ENCODE results near the gene VAMP2. TPM values are rescaled to one million over a fixed set of nuclear protein-coding genes. Genes with fewer than 3 reads are reported as not detected.

The VAMP2 gene
- total and polyA plus RNA-seq, 9 of the 15 experiments (the other 6 are each of a cell fraction or from before 2014, with no cell fraction given), result 2.3 to 31.8 (median 6.0) TPM

DNA sequence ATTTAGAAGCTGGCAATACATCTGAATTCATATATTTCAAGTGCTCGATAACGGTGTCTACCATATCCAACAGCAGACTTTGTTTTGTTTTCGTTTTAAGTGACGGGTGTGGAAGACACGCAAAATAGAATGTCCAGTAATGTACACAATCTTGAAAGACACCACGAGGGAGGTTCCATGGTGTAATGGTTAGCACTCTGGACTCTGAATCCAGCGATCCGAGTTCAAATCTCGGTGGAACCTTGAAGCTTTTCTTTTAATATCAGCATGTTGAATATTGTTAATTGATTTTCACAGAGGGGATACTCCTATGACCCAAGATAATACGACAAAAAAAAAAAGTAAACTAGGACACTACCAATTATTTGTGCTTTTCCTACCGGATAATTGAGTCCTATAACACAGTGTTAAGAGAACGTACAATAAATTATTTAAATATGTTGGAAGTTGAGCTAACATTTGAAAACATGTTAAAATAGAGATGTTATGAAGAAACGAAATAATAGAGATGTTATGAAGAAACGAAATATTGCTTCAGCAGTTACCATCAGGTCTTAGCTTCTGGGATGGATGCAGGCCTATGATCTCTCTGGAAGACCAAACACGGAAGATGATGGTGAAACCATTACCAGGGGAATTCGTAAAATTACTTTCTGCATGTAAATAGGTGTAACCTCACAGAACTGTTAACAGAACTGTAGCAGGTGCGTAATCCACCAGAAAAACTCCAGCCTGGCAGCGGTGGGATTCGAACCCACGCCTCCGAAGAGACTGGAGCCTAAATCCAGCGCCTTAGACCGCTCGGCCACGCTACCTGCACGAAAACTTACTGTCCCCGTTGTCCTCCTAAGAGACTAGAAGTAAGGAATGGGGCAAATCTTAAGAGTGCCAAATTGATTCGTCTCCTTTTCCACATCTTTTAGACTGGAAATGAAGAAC is 42.9 kb downstream of the VAMP2 start (continued):
- TF ChIP-seq, protein P1, sequence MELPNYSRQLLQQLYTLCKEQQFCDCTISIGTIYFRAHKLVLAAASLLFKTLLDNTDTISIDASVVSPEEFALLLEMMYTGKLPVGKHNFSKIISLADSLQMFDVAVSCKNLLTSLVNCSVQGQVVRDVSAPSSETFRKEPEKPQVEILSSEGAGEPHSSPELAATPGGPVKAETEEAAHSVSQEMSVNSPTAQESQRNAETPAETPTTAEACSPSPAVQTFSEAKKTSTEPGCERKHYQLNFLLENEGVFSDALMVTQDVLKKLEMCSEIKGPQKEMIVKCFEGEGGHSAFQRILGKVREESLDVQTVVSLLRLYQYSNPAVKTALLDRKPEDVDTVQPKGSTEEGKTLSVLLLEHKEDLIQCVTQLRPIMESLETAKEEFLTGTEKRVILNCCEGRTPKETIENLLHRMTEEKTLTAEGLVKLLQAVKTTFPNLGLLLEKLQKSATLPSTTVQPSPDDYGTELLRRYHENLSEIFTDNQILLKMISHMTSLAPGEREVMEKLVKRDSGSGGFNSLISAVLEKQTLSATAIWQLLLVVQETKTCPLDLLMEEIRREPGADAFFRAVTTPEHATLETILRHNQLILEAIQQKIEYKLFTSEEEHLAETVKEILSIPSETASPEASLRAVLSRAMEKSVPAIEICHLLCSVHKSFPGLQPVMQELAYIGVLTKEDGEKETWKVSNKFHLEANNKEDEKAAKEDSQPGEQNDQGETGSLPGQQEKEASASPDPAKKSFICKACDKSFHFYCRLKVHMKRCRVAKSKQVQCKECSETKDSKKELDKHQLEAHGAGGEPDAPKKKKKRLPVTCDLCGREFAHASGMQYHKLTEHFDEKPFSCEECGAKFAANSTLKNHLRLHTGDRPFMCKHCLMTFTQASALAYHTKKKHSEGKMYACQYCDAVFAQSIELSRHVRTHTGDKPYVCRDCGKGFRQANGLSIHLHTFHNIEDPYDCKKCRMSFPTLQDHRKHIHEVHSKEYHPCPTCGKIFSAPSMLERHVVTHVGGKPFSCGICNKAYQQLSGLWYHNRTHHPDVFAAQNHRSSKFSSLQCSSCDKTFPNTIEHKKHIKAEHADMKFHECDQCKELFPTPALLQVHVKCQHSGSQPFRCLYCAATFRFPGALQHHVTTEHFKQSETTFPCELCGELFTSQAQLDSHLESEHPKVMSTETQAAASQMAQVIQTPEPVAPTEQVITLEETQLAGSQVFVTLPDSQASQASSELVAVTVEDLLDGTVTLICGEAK (IDR thresholded peaks at IDR 0.05), result peak; percentile 80
- TF ChIP-seq, protein P1 (CRISPR knock-in tag; IDR thresholded peaks at IDR 0.05), result no peak
- TF ChIP-seq CEBPB (tag; IDR thresholded peaks at IDR 0.05) (peak; percentile 65), ZNF764 (CRISPR knock-in tag; IDR thresholded peaks at IDR 0.05; ENCODE audit: low read depth) (no peak), FOXJ2 (tag; IDR thresholded peaks at IDR 0.05) (peak; percentile 65; the same call in 1 of the 2 replicates), ZNF197 (CRISPR knock-in tag; IDR thresholded peaks at IDR 0.05; ENCODE audit: low read depth) (0 out of 2 replicates have a peak, but pooled peaks have one; percentile 58), MAFK (IDR thresholded peaks at IDR 0.05; ENCODE audit: low read length) (peak; percentile 16; the same call in 1 of the 2 replicates)
- TF ChIP-seq, protein P2, sequence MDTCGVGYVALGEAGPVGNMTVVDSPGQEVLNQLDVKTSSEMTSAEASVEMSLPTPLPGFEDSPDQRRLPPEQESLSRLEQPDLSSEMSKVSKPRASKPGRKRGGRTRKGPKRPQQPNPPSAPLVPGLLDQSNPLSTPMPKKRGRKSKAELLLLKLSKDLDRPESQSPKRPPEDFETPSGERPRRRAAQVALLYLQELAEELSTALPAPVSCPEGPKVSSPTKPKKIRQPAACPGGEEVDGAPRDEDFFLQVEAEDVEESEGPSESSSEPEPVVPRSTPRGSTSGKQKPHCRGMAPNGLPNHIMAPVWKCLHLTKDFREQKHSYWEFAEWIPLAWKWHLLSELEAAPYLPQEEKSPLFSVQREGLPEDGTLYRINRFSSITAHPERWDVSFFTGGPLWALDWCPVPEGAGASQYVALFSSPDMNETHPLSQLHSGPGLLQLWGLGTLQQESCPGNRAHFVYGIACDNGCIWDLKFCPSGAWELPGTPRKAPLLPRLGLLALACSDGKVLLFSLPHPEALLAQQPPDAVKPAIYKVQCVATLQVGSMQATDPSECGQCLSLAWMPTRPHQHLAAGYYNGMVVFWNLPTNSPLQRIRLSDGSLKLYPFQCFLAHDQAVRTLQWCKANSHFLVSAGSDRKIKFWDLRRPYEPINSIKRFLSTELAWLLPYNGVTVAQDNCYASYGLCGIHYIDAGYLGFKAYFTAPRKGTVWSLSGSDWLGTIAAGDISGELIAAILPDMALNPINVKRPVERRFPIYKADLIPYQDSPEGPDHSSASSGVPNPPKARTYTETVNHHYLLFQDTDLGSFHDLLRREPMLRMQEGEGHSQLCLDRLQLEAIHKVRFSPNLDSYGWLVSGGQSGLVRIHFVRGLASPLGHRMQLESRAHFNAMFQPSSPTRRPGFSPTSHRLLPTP (IDR thresholded peaks at IDR 0.05; ENCODE audit: borderline replicate concordance, extremely low read depth, insufficient read length), result peak; percentile 95
- TF ChIP-seq, protein P3, sequence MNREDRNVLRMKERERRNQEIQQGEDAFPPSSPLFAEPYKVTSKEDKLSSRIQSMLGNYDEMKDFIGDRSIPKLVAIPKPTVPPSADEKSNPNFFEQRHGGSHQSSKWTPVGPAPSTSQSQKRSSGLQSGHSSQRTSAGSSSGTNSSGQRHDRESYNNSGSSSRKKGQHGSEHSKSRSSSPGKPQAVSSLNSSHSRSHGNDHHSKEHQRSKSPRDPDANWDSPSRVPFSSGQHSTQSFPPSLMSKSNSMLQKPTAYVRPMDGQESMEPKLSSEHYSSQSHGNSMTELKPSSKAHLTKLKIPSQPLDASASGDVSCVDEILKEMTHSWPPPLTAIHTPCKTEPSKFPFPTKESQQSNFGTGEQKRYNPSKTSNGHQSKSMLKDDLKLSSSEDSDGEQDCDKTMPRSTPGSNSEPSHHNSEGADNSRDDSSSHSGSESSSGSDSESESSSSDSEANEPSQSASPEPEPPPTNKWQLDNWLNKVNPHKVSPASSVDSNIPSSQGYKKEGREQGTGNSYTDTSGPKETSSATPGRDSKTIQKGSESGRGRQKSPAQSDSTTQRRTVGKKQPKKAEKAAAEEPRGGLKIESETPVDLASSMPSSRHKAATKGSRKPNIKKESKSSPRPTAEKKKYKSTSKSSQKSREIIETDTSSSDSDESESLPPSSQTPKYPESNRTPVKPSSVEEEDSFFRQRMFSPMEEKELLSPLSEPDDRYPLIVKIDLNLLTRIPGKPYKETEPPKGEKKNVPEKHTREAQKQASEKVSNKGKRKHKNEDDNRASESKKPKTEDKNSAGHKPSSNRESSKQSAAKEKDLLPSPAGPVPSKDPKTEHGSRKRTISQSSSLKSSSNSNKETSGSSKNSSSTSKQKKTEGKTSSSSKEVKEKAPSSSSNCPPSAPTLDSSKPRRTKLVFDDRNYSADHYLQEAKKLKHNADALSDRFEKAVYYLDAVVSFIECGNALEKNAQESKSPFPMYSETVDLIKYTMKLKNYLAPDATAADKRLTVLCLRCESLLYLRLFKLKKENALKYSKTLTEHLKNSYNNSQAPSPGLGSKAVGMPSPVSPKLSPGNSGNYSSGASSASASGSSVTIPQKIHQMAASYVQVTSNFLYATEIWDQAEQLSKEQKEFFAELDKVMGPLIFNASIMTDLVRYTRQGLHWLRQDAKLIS (CRISPR knock-in tag; IDR thresholded peaks at IDR 0.05), result peak; percentile 72; the same call in 1 of the 2 replicates
